Ascending aorta (tissue), 2 donors: ENCODE measurements around the gene LRTM1. TPM values are rescaled to one million over a fixed set of nuclear protein-coding genes. Genes with fewer than 3 reads are reported as not detected.

Experiments
- DNase-seq, 2 donors: peaks; one replicate each; pipeline ENCODE4 v3.0.0-alpha.2; 2019; ENCODE audit warnings: low spot score in 2 of 2
- H3K27ac ChIP-seq, 2 donors: fragments of 200-600 bp; sonication (generic); one replicate each; pipeline ENCODE4 v1.5.1; 2016 to 2017; ENCODE audit warnings: mild to moderate bottlenecking in 1 of 2
- H3K27me3 ChIP-seq: fragments of 200-600 bp; sonication (generic); one replicate; pipeline ENCODE4 v1.5.1; 2017
- H3K36me3 ChIP-seq, 2 donors: fragments of 200-600 bp; sonication (generic); one replicate each; pipeline ENCODE4 v1.5.1; 2016
- H3K4me1 ChIP-seq, 2 donors: fragments of 200-600 bp; sonication (generic); one replicate each; pipeline ENCODE4 v1.5.1; 2016 to 2017; ENCODE audit warnings: mild to moderate bottlenecking in 1 of 2
- H3K4me3 ChIP-seq, 2 donors: fragments of 200-600 bp; sonication (generic); one replicate each; pipeline ENCODE4 v1.5.1; 2016 to 2017; ENCODE audit warnings: mild to moderate bottlenecking in 1 of 2
- H3K9me3 ChIP-seq, 2 donors: fragments of 200-600 bp; sonication (generic); one replicate each; pipeline ENCODE4 v1.5.1; 2016
- intact Hi-C: fragments of 100-400 bp; cut with DNase I; formaldehyde crosslinking; loops from one replicate; pipeline ENCODE4 v1.15.1; 2023
- total RNA-seq: library from RNA; depleted of rRNA; stranded (reverse); fragments of >200 nt; gene quantifications from one replicate; pipeline ENCODE4 v1.1.0, GENCODE V29; 2016
- TF ChIP-seq, protein P1 (sequence below), 3 experiments: fragments of 200-600 bp in 2 of 3; fragments of 450-650 bp in 1 of 3; sonication (generic) in 2 of 3; IDR thresholded peaks; one replicate each; pipeline ENCODE4 v1.5.1; 2016 to 2019; ENCODE audit warnings: antibody characterized with exemption in 3 of 3, mild to moderate bottlenecking in 1 of 3, moderate library complexity in 1 of 3

The LRTM1 gene
- total RNA-seq, 1 donor from 2014 or later: not detected

DNA sequence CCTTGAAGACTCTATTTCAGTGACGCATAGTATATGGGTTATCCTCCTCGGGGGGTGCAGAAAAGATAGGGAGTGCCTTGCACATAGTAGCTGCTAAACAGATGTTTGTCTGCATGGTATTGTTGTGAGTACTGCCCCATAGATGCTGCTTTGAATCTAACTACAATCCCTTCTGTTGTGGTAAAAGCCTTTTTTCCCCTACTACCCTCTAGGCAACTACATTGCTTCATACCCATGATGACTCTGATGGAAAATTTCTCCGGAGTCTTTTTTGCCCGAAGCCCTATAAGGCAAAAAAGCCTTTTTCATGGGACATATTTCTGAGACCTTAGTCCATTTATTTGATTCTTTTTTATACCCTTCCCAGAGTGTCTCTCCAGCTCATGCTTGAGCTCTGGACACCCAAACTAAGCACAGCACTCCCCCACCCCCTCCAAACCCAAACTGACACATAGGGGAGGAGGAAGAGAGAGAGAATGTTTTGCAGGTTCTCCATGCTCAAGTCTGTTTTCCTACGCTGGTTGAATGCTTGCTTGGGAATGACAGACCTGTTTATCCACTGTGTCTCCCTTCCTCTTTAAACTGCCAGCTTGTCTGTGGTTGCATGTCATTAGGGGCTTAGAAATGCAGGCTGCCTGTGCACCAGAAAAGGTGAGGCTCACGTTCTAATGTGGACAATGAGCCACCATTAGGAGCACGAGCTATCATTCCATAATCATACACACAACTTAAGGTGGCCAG is 52.9 kb downstream of the LRTM1 start:
- intact Hi-C loops: no loop called here
- H3K9me3 ChIP-seq: no peaks in the 10 kb centered on the region
- DNase-seq: no peak
- H3K4me3 ChIP-seq: no peak overlapping the region
- no peak overlapping the region for H3K27ac ChIP-seq
- no peaks in the 10 kb centered on the region for H3K4me1 ChIP-seq
- TF ChIP-seq, protein P1, sequence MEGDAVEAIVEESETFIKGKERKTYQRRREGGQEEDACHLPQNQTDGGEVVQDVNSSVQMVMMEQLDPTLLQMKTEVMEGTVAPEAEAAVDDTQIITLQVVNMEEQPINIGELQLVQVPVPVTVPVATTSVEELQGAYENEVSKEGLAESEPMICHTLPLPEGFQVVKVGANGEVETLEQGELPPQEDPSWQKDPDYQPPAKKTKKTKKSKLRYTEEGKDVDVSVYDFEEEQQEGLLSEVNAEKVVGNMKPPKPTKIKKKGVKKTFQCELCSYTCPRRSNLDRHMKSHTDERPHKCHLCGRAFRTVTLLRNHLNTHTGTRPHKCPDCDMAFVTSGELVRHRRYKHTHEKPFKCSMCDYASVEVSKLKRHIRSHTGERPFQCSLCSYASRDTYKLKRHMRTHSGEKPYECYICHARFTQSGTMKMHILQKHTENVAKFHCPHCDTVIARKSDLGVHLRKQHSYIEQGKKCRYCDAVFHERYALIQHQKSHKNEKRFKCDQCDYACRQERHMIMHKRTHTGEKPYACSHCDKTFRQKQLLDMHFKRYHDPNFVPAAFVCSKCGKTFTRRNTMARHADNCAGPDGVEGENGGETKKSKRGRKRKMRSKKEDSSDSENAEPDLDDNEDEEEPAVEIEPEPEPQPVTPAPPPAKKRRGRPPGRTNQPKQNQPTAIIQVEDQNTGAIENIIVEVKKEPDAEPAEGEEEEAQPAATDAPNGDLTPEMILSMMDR (IDR thresholded peaks at IDR 0.05): no peak
- no peaks in the 10 kb centered on the region for H3K36me3 ChIP-seq
- no peaks in the 10 kb centered on the region for H3K27me3 ChIP-seq

DNA sequence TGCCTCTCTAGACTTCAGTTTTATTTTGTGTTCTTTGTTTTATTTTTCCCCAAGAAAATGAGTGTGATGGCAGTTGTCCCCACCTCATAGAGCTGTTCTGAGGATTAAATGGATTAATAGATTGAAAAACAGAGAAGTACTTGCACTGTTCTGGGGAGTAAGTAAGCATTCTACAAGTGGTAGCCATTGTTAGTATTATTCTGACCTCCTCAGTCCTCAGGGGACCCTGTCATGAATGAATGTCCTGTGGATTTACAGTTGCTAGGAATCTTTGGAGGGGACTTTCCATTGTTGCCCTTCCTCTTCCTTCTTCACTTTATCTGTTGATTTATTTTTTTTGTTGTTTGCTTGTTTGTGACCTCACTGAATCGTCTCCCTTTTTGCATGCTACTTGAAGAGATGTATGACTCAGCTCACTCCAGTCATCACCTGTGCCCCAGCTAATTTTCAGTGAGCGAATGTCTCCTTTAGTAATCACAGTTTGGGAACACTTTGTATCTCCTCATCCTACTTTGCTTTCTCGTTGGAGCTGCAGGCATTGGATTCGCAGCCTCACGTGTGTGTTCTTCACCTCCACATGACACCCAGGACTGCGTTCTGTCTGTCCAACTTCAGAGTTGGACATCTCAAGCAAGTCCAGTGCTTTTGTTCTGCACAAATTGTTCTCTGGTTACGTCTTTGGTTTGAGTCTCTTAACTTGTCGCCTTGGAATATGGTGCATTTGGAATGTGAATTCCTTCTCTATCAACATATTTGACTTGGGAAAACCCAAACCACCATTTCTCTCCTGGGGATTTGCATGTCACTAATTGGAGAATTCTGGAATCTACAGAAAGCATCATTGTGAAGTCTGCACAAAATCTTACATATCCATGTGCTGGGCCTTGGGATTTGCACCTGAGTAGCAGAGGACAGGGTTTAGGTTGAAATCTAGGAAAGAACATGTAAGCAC is 54.5 kb downstream of the LRTM1 start:
- Histone ChIP-seq H3K4me3 (no peak overlapping the region), H3K27ac (no peak overlapping the region), H3K36me3 (no peaks in the 10 kb centered on the region), H3K9me3 (no peaks in the 10 kb centered on the region), H3K4me1 (no peaks in the 10 kb centered on the region), H3K27me3 (no peaks in the 10 kb centered on the region)
- TF ChIP-seq, protein P1 (IDR thresholded peaks at IDR 0.05): no peak
- no peak for DNase-seq
- intact Hi-C loops: no loop called here

DNA sequence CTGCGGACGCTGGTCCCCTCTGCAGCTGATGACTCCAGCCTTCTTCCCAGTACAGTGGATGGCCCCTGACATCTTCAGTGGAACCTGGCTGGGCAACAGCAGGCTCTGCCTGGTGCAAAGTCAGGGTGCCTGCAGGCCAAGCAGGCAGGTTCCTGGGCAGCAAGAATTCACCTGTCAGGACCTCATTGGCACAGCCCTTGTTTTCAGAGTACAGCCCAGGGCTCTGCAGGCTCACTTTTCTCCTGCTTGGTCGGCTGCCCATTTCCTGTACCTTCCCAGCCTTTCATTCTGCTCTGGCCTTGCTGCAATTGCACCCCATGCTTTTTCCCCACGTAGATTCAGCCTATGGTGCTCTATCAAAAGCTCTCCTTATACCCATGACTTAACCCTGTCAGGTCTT is 56.0 kb downstream of the LRTM1 start:
- no peaks in the 10 kb centered on the region for H3K9me3 ChIP-seq
- no peak for DNase-seq
- TF ChIP-seq, protein P1 (IDR thresholded peaks at IDR 0.05): no peak
- intact Hi-C loops: no loop called here
- no peak overlapping the region for H3K27ac ChIP-seq
- no peak overlapping the region for H3K4me3 ChIP-seq
- no peaks in the 10 kb centered on the region for H3K27me3 ChIP-seq
- H3K4me1 ChIP-seq: no peaks in the 10 kb centered on the region
- no peaks in the 10 kb centered on the region for H3K36me3 ChIP-seq

DNA sequence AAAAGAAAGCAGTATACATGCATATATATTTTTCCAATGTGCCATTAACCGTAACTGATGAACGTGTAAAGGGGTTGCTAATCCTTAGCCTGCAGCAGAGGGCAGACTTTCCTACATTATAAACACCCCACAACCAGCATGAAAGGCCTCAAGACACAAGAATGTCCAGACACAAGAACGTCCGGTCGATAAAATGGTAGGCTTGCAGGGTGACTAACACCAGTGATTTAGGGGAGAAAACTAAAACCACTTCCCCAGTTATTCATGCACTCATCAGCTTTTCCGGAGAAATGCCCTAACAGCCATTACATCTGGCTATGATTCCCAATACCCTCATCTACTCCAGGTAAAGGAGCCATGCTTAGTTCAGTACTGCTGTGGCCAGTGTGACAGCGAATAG is 57.4 kb downstream of the LRTM1 start:
- intact Hi-C loops: no loop called here

More for the DNA sequence above, 57.4 kb downstream of the LRTM1 start:
- Histone ChIP-seq H3K4me3 (no peak overlapping the region), H3K27me3 (no peaks in the 10 kb centered on the region), H3K9me3 (no peaks in the 10 kb centered on the region), H3K4me1 (no peaks in the 10 kb centered on the region), H3K27ac (no peak overlapping the region), H3K36me3 (no peaks in the 10 kb centered on the region)
- TF ChIP-seq, protein P1 (IDR thresholded peaks at IDR 0.05): no peak
- DNase-seq: no peak
